ENCODE data around the gene FN3KRP.

DNA sequence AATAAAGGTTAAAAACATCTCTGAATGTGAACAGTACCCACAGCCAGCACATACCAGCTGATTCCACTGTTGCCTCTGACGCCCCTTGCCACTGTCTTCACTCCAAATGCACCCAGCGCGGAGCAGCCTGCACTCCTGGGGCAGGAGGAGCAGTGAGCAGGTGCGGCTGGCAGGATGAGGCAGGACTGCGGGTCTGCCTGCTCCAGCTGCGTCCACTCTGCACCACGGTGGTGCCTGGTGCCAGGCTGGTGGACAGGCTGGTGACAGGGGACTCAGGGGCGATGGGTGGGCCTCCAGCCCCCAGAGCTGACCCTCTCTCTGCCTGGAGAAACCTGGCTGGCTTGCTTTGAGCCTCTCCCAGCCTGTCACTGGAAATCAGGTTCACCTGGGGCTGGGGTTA lies 27.4 kb upstream of the FN3KRP start:
- TF ChIP-seq POLR2A (IDR thresholded peaks at IDR 0.05; ENCODE audit: low read depth) (no peak), EP300 (IDR thresholded peaks at IDR 0.05) (no peak), POLR2AphosphoS5 (IDR thresholded peaks at IDR 0.05) (no peak)
- TF ChIP-seq, protein P1, sequence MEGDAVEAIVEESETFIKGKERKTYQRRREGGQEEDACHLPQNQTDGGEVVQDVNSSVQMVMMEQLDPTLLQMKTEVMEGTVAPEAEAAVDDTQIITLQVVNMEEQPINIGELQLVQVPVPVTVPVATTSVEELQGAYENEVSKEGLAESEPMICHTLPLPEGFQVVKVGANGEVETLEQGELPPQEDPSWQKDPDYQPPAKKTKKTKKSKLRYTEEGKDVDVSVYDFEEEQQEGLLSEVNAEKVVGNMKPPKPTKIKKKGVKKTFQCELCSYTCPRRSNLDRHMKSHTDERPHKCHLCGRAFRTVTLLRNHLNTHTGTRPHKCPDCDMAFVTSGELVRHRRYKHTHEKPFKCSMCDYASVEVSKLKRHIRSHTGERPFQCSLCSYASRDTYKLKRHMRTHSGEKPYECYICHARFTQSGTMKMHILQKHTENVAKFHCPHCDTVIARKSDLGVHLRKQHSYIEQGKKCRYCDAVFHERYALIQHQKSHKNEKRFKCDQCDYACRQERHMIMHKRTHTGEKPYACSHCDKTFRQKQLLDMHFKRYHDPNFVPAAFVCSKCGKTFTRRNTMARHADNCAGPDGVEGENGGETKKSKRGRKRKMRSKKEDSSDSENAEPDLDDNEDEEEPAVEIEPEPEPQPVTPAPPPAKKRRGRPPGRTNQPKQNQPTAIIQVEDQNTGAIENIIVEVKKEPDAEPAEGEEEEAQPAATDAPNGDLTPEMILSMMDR (IDR thresholded peaks at IDR 0.05), result no peak

Measured in esophagus muscularis mucosa (tissue), 4 donors.